DOHH2 (cell line): Measurements from ENCODE around the gene OR5P2.

Source experiments
- CTCF ChIP-seq: fragments of 200-600 bp; sonication (generic); IDR thresholded peaks from one replicate; pipeline ENCODE4 v1.5.1; 2014; ENCODE audit warnings: antibody characterized with exemption, mild to moderate bottlenecking, low read depth, low read length; ENCODE audit not compliant: poor library complexity, severe bottlenecking
- EZH2phosphoT487 ChIP-seq: fragments of 200-600 bp; sonication (generic); IDR thresholded peaks from 2 replicates; pipeline ENCODE4 v1.6.1; 2017; ENCODE audit warnings: borderline replicate concordance, mild to moderate bottlenecking, antibody characterized with exemption, low read length, moderate library complexity, mixed read lengths

DNA sequence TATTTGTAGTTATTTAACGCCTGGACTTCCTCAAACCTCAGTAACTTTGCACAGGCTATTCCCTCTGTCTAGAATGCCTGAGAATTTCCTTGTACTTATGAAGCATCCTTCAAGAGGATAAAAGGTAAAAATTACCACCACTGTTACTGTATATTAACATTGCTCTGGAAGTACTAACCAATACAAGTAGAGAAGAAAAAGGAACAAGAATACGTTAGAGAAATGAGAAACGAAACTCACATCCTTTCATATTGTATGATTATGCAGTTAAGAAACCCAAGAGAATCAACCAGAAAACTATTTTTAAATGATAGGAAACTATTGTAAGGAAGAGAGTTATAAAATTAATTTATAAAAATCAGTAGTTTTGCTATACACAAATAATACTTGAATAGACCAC, 48.2 kb upstream of the OR5P2 start:
- TF ChIP-seq CTCF: no peak
- TF ChIP-seq EZH2phosphoT487: no peak
